Endothelial cell of umbilical vein (primary cell): ENCODE results near the gene PPOX. TPM values are rescaled to one million over a fixed set of nuclear protein-coding genes. Genes with fewer than 3 reads are reported as not detected.

Experiments used
- BruUV-seq: library from RNA; stranded (reverse); fragments of 400-500 nt; replicated peaks from 2 replicates; lab custom pipeline; 2021; lab: Mats Ljungman, UMichigan
- CTCF ChIA-PET: fragments of 300-600, 350-600 bp; sonication (Branson Sonifier 250); formaldehyde crosslinking; loops from one replicate; lab custom pipeline; 2021; ENCODE audit warnings: antibody characterized with exemption, inconsistent platforms; lab: Charles Lee
- POLR2A ChIA-PET: fragments of 300-600, 350-600 bp; sonication (Branson Sonifier 250); formaldehyde crosslinking; loops from one replicate; lab custom pipeline; 2021; ENCODE audit warnings: antibody characterized with exemption, inconsistent platforms; lab: Charles Lee
- DNase-seq: peaks from one replicate; pipeline ENCODE4 v3.0.0-alpha.2; 2011; ENCODE audit warnings: low read depth, low spot score
- FAIRE-seq: peaks from 2 replicates; lab custom pipeline; 2011; peaks lifted over from hg19 to GRCh38; lab: Jason Lieb, UNC
- H2AFZ ChIP-seq: 2 replicates; pipeline ENCODE4 v1.6.0; 2012; ENCODE audit warnings: low read depth, low read length, control low read depth, inconsistent platforms
- H3K27ac ChIP-seq: 2 replicates; pipeline ENCODE4 v1.5.1; 2011; ENCODE audit warnings: low read depth, mild to moderate bottlenecking, control low read depth, low read length, moderate library complexity; ENCODE audit not compliant: insufficient read depth
- H3K27me3 ChIP-seq, 2 experiments: 2 replicates each; pipeline versions ENCODE4 v1.6.0 to v1.6.1; 2011; ENCODE audit warnings: low read length in 2 of 2, mixed read lengths in 1 of 2; ENCODE audit not compliant: control insufficient read depth in 2 of 2, insufficient read depth in 2 of 2
- H3K36me3 ChIP-seq, 2 experiments: 2 replicates in 1 of 2; 3 replicates in 1 of 2; pipeline ENCODE4 v1.5.1; 2011; ENCODE audit warnings: low read length in 2 of 2, mild to moderate bottlenecking in 1 of 2, moderate library complexity in 1 of 2; ENCODE audit not compliant: control insufficient read depth in 2 of 2, insufficient read depth in 2 of 2; ENCODE audit errors: extremely low read depth in 1 of 2
- H3K4me1 ChIP-seq: 3 replicates; pipeline ENCODE4 v1.5.1; 2011; ENCODE audit warnings: mild to moderate bottlenecking, low read length; ENCODE audit not compliant: control insufficient read depth, insufficient read depth; ENCODE audit errors: extremely low read depth
- H3K4me2 ChIP-seq: 2 replicates; pipeline ENCODE4 v1.6.1; 2011; ENCODE audit warnings: low read length, control low read depth, mixed read lengths; ENCODE audit not compliant: insufficient read depth
- H3K4me3 ChIP-seq, 3 experiments: fragments of 200-600 bp in 1 of 3; sonication (generic), shearing (Covaris generic) in 1 of 3; replicated peaks in 1 of 3; 2 replicates each; pipeline ENCODE4 v1.5.1; 2011 to 2016; ENCODE audit warnings: control low read depth in 3 of 3, low read length in 3 of 3, mild to moderate bottlenecking in 2 of 3, inconsistent platforms in 1 of 3, low read depth in 1 of 3, moderate library complexity in 1 of 3; ENCODE audit not compliant: insufficient read depth in 1 of 3
- H3K79me2 ChIP-seq: 2 replicates; pipeline ENCODE4 v1.6.0; 2012; ENCODE audit warnings: low read length, inconsistent platforms; ENCODE audit not compliant: control insufficient read depth, insufficient read depth
- H3K9ac ChIP-seq: replicated peaks from 2 replicates; pipeline ENCODE3; 2011; ENCODE audit warnings: low read length, control low read depth; ENCODE audit not compliant: insufficient read depth; ENCODE audit errors: extremely low read depth
- H3K9me1 ChIP-seq: replicated peaks from 3 replicates; pipeline ENCODE4 v1.6.0; 2011; ENCODE audit warnings: mild to moderate bottlenecking, low read length; ENCODE audit not compliant: control insufficient read depth, insufficient read depth; ENCODE audit errors: extremely low read depth
- H3K9me3 ChIP-seq: replicated peaks from 2 replicates; pipeline ENCODE4 v1.5.1; 2012; ENCODE audit warnings: low read length, inconsistent platforms; ENCODE audit not compliant: control insufficient read depth, insufficient read depth
- H4K20me1 ChIP-seq: replicated peaks from 2 replicates; pipeline ENCODE3; 2011; ENCODE audit warnings: mild to moderate bottlenecking, low read length; ENCODE audit not compliant: control insufficient read depth, insufficient read depth; ENCODE audit errors: extremely low read depth
- EZH2 ChIP-seq: IDR thresholded peaks from 2 replicates; pipeline ENCODE4 v1.6.1; 2012; ENCODE audit warnings: borderline replicate concordance, low read depth, mild to moderate bottlenecking, moderate library complexity, low read length, inconsistent platforms; ENCODE audit not compliant: severe bottlenecking
- FOS ChIP-seq: IDR thresholded peaks from 2 replicates; pipeline ENCODE4 v1.6.1; 2011; ENCODE audit warnings: mild to moderate bottlenecking, low read length, moderate library complexity, borderline replicate concordance; ENCODE audit not compliant: insufficient read depth
- GATA2 ChIP-seq: IDR thresholded peaks from 2 replicates; pipeline ENCODE4 v1.7.0; 2011; ENCODE audit warnings: low read depth, mild to moderate bottlenecking, moderate library complexity, mixed read lengths, low read length; ENCODE audit not compliant: insufficient read length, insufficient read depth
- JUN ChIP-seq: IDR thresholded peaks from 2 replicates; pipeline ENCODE4 v1.6.1; 2011; ENCODE audit warnings: borderline replicate concordance, low read depth; ENCODE audit not compliant: insufficient read length, insufficient read depth
- MYC ChIP-seq: IDR thresholded peaks from one replicate; pipeline ENCODE4 v1.6.1; 2011; ENCODE audit warnings: mild to moderate bottlenecking, low read depth, low read length
- POLR2A ChIP-seq: IDR thresholded peaks from 2 replicates; pipeline ENCODE4 v1.6.1; 2012; ENCODE audit warnings: low read depth, mild to moderate bottlenecking, control low read depth, low read length
- POLR2AphosphoS5 ChIP-seq: IDR thresholded peaks from 2 replicates; pipeline ENCODE4 v1.6.1; 2012; ENCODE audit warnings: low read depth, mild to moderate bottlenecking, control low read depth, low read length, moderate library complexity; ENCODE audit not compliant: insufficient read depth
- dilution Hi-C: fragments of 300-500 bp; cut with MboI; formaldehyde crosslinking; loops from one replicate; pipeline ENCODE4 v1.15.0; 2019; ENCODE audit warnings: low sequenced_read_pairs; ENCODE audit not compliant: extremely low pct_ligation_motif_present
- intact Hi-C: fragments of 100-400 bp; cut with micrococcal nuclease; formaldehyde crosslinking; loops from one replicate; pipeline ENCODE4 v1.10.0; 2022
- polyA plus RNA-seq, 4 experiments: library from polyadenylated mRNA; depleted of rRNA in 3 of 4; stranded (reverse) in 3 of 4; unstranded in 1 of 4; fragments of >200 nt; gene quantifications; 2 replicates each; pipeline versions ENCODE4 v1.2.1 to v1.2.3, GENCODE V29; 2011 to 2012; ENCODE audit warnings: missing spikeins in 1 of 4
- total RNA-seq: library from RNA; stranded (reverse); gene quantifications from 2 replicates; pipeline ENCODE4 v1.2.3, GENCODE V29; 2021
- TF ChIP-seq, protein P1 (sequence below), 2 donors: IDR thresholded peaks; 1 replicate in 1 of 2; 2 replicates in 1 of 2; pipeline ENCODE4 v1.5.1; 2011; ENCODE audit warnings: low read length in 2 of 2, mild to moderate bottlenecking in 2 of 2, moderate library complexity in 2 of 2, control low read depth in 1 of 2, inconsistent platforms in 1 of 2, low read depth in 1 of 2; ENCODE audit not compliant: insufficient read depth in 1 of 2; ENCODE audit errors: extremely low read depth in 1 of 2
- TF ChIP-seq, protein P2 (sequence below): IDR thresholded peaks from 2 replicates; pipeline ENCODE4 v1.6.1; 2011; ENCODE audit not compliant: insufficient read depth, insufficient read length

PPOX gene
- total and polyA plus RNA-seq, 2 donors (not counting 3 experiments of a cell fraction or from before 2014, with no cell fraction given) = 26.4 to 28.5 TPM

- H4K20me1 ChIP-seq = no peaks in the 10 kb centered on the region
- intact Hi-C loops (loop anchor here (1.0 to 2.0 kb wide), 2 partner anchors 148 to 414 kb away; no protein-coding TSS in a partner anchor), dilution Hi-C loops (no loop called here)
- no peaks in the 10 kb centered on the region for H3K79me2 ChIP-seq
- no peaks in the 10 kb centered on the region for H3K9me1 ChIP-seq
- H3K9me3 ChIP-seq = no peaks in the 10 kb centered on the region
- H3K27me3 ChIP-seq = no peaks in the 10 kb centered on the region
- TF ChIP-seq EZH2 (no peak), FOS (no peak), POLR2A (no peak), POLR2AphosphoS5 (no peak), GATA2 (no peak), JUN (no peak), MYC (no peak)
- TF ChIP-seq, protein P1, sequence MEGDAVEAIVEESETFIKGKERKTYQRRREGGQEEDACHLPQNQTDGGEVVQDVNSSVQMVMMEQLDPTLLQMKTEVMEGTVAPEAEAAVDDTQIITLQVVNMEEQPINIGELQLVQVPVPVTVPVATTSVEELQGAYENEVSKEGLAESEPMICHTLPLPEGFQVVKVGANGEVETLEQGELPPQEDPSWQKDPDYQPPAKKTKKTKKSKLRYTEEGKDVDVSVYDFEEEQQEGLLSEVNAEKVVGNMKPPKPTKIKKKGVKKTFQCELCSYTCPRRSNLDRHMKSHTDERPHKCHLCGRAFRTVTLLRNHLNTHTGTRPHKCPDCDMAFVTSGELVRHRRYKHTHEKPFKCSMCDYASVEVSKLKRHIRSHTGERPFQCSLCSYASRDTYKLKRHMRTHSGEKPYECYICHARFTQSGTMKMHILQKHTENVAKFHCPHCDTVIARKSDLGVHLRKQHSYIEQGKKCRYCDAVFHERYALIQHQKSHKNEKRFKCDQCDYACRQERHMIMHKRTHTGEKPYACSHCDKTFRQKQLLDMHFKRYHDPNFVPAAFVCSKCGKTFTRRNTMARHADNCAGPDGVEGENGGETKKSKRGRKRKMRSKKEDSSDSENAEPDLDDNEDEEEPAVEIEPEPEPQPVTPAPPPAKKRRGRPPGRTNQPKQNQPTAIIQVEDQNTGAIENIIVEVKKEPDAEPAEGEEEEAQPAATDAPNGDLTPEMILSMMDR (IDR thresholded peaks at IDR 0.05; ENCODE audit: extremely low read depth in 1 of 2, insufficient read depth in 1 of 2, low read depth in 1 of 2, low read length in 2 of 2) = no peak
- TF ChIP-seq, protein P2, sequence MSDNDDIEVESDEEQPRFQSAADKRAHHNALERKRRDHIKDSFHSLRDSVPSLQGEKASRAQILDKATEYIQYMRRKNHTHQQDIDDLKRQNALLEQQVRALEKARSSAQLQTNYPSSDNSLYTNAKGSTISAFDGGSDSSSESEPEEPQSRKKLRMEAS = no peak
- H3K4me1 ChIP-seq = no peaks in the 10 kb centered on the region
- H3K4me2 ChIP-seq = no peak overlapping the region
- H3K27ac ChIP-seq = no peak overlapping the region
- ChIA-PET POLR2A (no interaction called here), CTCF (interaction anchor here (0.6 to 5.4 kb wide), 16 partner anchors 8 to 415 kb away, joined by 3 to 51 read pairs (median 4); partner anchors contain the start of genes ITLN2, KLHDC9, TSTD1 and UFC1)
- DNase-seq (no peak), FAIRE-seq (no peak)
- no peak overlapping the region for H2AFZ ChIP-seq
- H3K9ac ChIP-seq = no peak overlapping the region
- BruUV-seq = no TSS peak
- no peak overlapping the region for H3K4me3 ChIP-seq
- H3K36me3 ChIP-seq = no peaks in the 10 kb centered on the region
Measured at GRCh38 chr1:161140755-161141400, 25.3 kb upstream of the PPOX start.
